GM12878 (cell line): ENCODE results near the gene DNAAF3. TPM values are rescaled to one million over a fixed set of nuclear protein-coding genes. Genes with fewer than 3 reads are reported as not detected.

Source experiments
- ATAC-seq: fragments of 200-7000 bp; cut with Tn5 transposase; 3 replicates; pipeline ENCODE4 v1.9.1; 2020; ENCODE audit warnings: mild to moderate bottlenecking, moderate library complexity
- BruUV-seq: library from RNA; stranded (reverse); fragments of 400-500 nt; replicated peaks from 2 replicates; lab custom pipeline; 2021; lab: Mats Ljungman, UMichigan
- CTCF ChIA-PET: fragments of 300-600 bp; sonication (Branson Sonifier 250); formaldehyde crosslinking; extraction: SDS; loops from one replicate; lab custom pipeline; 2021; ENCODE audit warnings: inconsistent platforms; lab: Yijun Ruan, JAX
- POLR2A ChIA-PET: fragments of 350-600 bp; formaldehyde crosslinking; extraction: SDS; loops from one replicate; lab custom pipeline; 2021; ENCODE audit warnings: inconsistent platforms; lab: Charles Lee
- RAD21 ChIA-PET: fragments of 300-600 bp; sonication (Branson Sonifier 250); formaldehyde crosslinking; loops from one replicate; lab custom pipeline; 2023; ENCODE audit warnings: antibody characterized with exemption; ENCODE audit not compliant: unreplicated experiment; lab: Charles Lee
- SMC1A ChIA-PET: fragments of 300-600 bp; sonication (Branson Sonifier 250); formaldehyde crosslinking; loops from one replicate; lab custom pipeline; 2023; ENCODE audit not compliant: unreplicated experiment, uncharacterized antibody; lab: Charles Lee
- DNase-seq: peaks from one replicate; pipeline ENCODE4 v3.0.0-alpha.2; 2011; ENCODE audit warnings: low read depth, low spot score
- FAIRE-seq: peaks from 3 replicates; lab custom pipeline; 2011; peaks lifted over from hg19 to GRCh38; lab: Jason Lieb, UNC
- H2AFZ ChIP-seq: 2 replicates; pipeline ENCODE4 v1.6.0; 2011; ENCODE audit warnings: low read depth, low read length, control low read depth; ENCODE audit not compliant: control insufficient read depth
- H3K27ac ChIP-seq: 2 replicates; pipeline ENCODE4 v1.5.1; 2011; ENCODE audit warnings: control low read depth; ENCODE audit not compliant: control insufficient read depth, insufficient read depth
- H3K27me3 ChIP-seq, 2 experiments: replicated peaks in 1 of 2; 2 replicates each; pipeline versions ENCODE4 v1.6.0 to v1.6.1; 2011; ENCODE audit warnings: low read length in 1 of 2; ENCODE audit not compliant: control insufficient read depth in 2 of 2, insufficient read depth in 2 of 2
- H3K36me3 ChIP-seq, 2 experiments: 2 replicates each; pipeline ENCODE4 v1.5.1; 2011; ENCODE audit warnings: low read length in 1 of 2; ENCODE audit not compliant: control insufficient read depth in 2 of 2, insufficient read depth in 2 of 2
- H3K4me1 ChIP-seq: 2 replicates; pipeline ENCODE4 v1.6.1; 2011; ENCODE audit warnings: mild to moderate bottlenecking, low read length, moderate library complexity, mixed read lengths; ENCODE audit not compliant: control insufficient read depth, insufficient read depth
- H3K4me2 ChIP-seq: 2 replicates; pipeline ENCODE4 v1.6.0; 2011; ENCODE audit warnings: control low read depth; ENCODE audit not compliant: control insufficient read depth, insufficient read depth
- H3K4me3 ChIP-seq: fragments of 200-600 bp; sonication (generic); 2 replicates; pipeline ENCODE4 v1.5.1; 2016
- H3K79me2 ChIP-seq: 2 replicates; pipeline ENCODE4 v1.6.0; 2011; ENCODE audit warnings: low read length; ENCODE audit not compliant: control insufficient read depth, insufficient read depth
- H3K9ac ChIP-seq: 2 replicates; pipeline ENCODE4 v1.8.0; 2011; ENCODE audit warnings: low read length, control low read depth, mixed read lengths; ENCODE audit not compliant: control insufficient read depth, insufficient read depth
- H3K9me3 ChIP-seq: replicated peaks from 3 replicates; pipeline ENCODE4 v1.5.1; 2011; ENCODE audit warnings: mild to moderate bottlenecking, low read length; ENCODE audit not compliant: control insufficient read depth, insufficient read depth
- H4K20me1 ChIP-seq: 2 replicates; pipeline ENCODE4 v1.6.0; 2011; ENCODE audit not compliant: control insufficient read depth, insufficient read depth
- BCL11A ChIP-seq: IDR thresholded peaks from 2 replicates; pipeline ENCODE4 v1.6.1; 2011; ENCODE audit warnings: low read depth, low read length
- ETV6 ChIP-seq, 2 experiments: fragments of 450-650 bp in 1 of 2; IDR thresholded peaks in 1 of 2; conservative IDR thresholded peaks in 1 of 2; 2 replicates each; pipeline ENCODE4 v1.6.1; 2014; ENCODE audit warnings: antibody characterized with exemption in 1 of 2, borderline replicate concordance in 1 of 2, low read depth in 1 of 2, mild to moderate bottlenecking in 1 of 2, moderate library complexity in 1 of 2
- IRF5 ChIP-seq: fragments of 450-650 bp; IDR thresholded peaks from 2 replicates; pipeline ENCODE4 v1.6.1; 2017; ENCODE audit warnings: borderline replicate concordance
- MYB ChIP-seq: fragments of 150-350 bp; IDR thresholded peaks from 2 replicates; pipeline ENCODE4 v1.6.1; 2014; ENCODE audit warnings: mild to moderate bottlenecking, low read depth, low read length, borderline replicate concordance
- NFYB ChIP-seq: IDR thresholded peaks from 2 replicates; pipeline ENCODE4 v1.6.1; 2011; ENCODE audit warnings: low read depth, mild to moderate bottlenecking, low read length, improper control_type of control experiment, moderate library complexity; ENCODE audit not compliant: insufficient read depth
- PAX8 ChIP-seq: fragments of 450-650 bp; IDR thresholded peaks from 2 replicates; pipeline ENCODE4 v1.6.1; 2017; ENCODE audit warnings: mild to moderate bottlenecking, moderate library complexity
- POLR2AphosphoS2 ChIP-seq: IDR thresholded peaks from 2 replicates; pipeline ENCODE4 v1.6.1; 2011; ENCODE audit warnings: low read depth, mild to moderate bottlenecking, low read length, improper control_type of control experiment, moderate library complexity
- POU2F2 ChIP-seq: IDR thresholded peaks from 3 replicates; pipeline ENCODE4 v1.6.1; 2011; ENCODE audit warnings: low read depth, mild to moderate bottlenecking, low read length, borderline replicate concordance
- RB1 ChIP-seq: fragments of 450-650 bp; formaldehyde crosslinking; IDR thresholded peaks from 2 replicates; pipeline ENCODE4 v1.6.1; 2017; ENCODE audit warnings: mild to moderate bottlenecking, borderline replicate concordance
- RFX5 ChIP-seq: IDR thresholded peaks from 2 replicates; pipeline ENCODE4 v1.6.1; 2011; ENCODE audit warnings: low read depth, low read length, improper control_type of control experiment
- SREBF2 ChIP-seq: IDR thresholded peaks from 2 replicates; pipeline ENCODE4 v1.6.1; 2012; ENCODE audit warnings: mild to moderate bottlenecking, low read length
- TCF7 ChIP-seq: IDR thresholded peaks from 2 replicates; pipeline ENCODE4 v1.6.1; 2014; ENCODE audit warnings: antibody characterized with exemption, borderline replicate concordance
- ZBTB40 ChIP-seq: fragments of 450-650 bp; IDR thresholded peaks from 2 replicates; pipeline ENCODE4 v1.6.1; 2016; ENCODE audit warnings: mild to moderate bottlenecking, moderate library complexity, borderline replicate concordance
- ZNF384 ChIP-seq: IDR thresholded peaks from 2 replicates; pipeline ENCODE4 v1.6.1; 2012; ENCODE audit warnings: low read depth, mild to moderate bottlenecking, low read length, improper control_type of control experiment, borderline replicate concordance
- WGBS: methylation state at CpG from one replicate; pipeline ENCODE4 v1.1.6; 2016; ENCODE audit warnings: low lambda C conversion rate; ENCODE audit not compliant: insufficient replicate concordance, insufficient coverage; ENCODE audit errors: missing lambda C conversion rate; 5-methylcytosine and 5-hydroxymethylcytosine counted together
- in situ Hi-C: fragments of 300-500 bp; cut with MboI; formaldehyde crosslinking; loops from 9 replicates; pipeline ENCODE4 v1.14.3; 2018; ENCODE audit warnings: mixed read lengths
- intact Hi-C: fragments of 100-400 bp; cut with micrococcal nuclease; formaldehyde crosslinking; loops from one replicate; pipeline ENCODE4 v1.14.2; 2022; ENCODE audit not compliant: unreplicated experiment
- polyA plus RNA-seq, 11 experiments: library from polyadenylated mRNA; depleted of rRNA in 4 of 11; unstranded in 6 of 11; stranded (reverse) in 5 of 11; fragments of >200 nt; fragmentation: Nextera tagmentation in 4 of 11; fragmentation: Illumina TruSeq in 1 of 11; extraction: Ambion mirVana in 4 of 11; extraction: Trizol in 1 of 11; gene quantifications; 1 replicate in 1 of 11; 2 replicates in 10 of 11; pipeline versions ENCODE4 v1.2.1 to v1.2.3, GENCODE V29; 2011 to 2016; ENCODE audit warnings: inconsistent platforms in 2 of 11, missing spikeins in 2 of 11, low read depth in 1 of 11
- total RNA-seq, 4 experiments: library from RNA; depleted of rRNA in 3 of 4; stranded (reverse); fragments of >200 nt in 3 of 4; fragmentation: Illumina TruSeq in 1 of 4; extraction: Trizol in 1 of 4; gene quantifications; 2 replicates each; pipeline versions ENCODE4 v1.2.1 to v1.2.3, GENCODE V29; 2013 to 2021

The DNAAF3 gene
- total and polyA plus RNA-seq, 10 of the 15 experiments (the other 5 are each of a cell fraction or from before 2014, with no cell fraction given): not detected

GRCh38 chr19:55111238-55111831, 55.1 kb downstream of the DNAAF3 start (continued):
- TF ChIP-seq ZBTB40: no peak
- TF ChIP-seq SREBF2: no peak
- TF ChIP-seq NFYB: no peak
- TF ChIP-seq RB1: no peak
- TF ChIP-seq ETV6 (conservative IDR thresholded peaks at IDR 0.05 in 1 of 2, IDR thresholded peaks at IDR 0.05 in 1 of 2; ENCODE audit: borderline replicate concordance in 1 of 2, low read depth in 1 of 2): no peak
- no peak for TF ChIP-seq RFX5

- peaks cover 2 to 6% of the 10 kb centered on the region in 2 experiments; a peak in 3 of 4 replicates for H3K36me3 ChIP-seq
- H2AFZ ChIP-seq: no peak overlapping the region
- no peaks in the 10 kb centered on the region for H4K20me1 ChIP-seq
- ATAC-seq (no peak), DNase-seq (no peak), FAIRE-seq (no peak)
- no peaks in the 10 kb centered on the region for H3K27me3 ChIP-seq
- intact Hi-C loops: no loop called here
- no peaks in the 10 kb centered on the region for H3K9me3 ChIP-seq
- RAD21 ChIA-PET: no interaction called here
- WGBS: 91% methylated on average over 20 of the region's 20 CpGs
- no peak overlapping the region for H3K27ac ChIP-seq
- no TSS peak for BruUV-seq
- in situ Hi-C loops: no loop called here
- H3K4me1 ChIP-seq: peaks cover 7% of the 10 kb centered on the region; the same call in 1 of the 2 replicates
- CTCF ChIA-PET: no interaction called here
- H3K4me2 ChIP-seq: no peak overlapping the region
- SMC1A ChIA-PET: no interaction called here
- no peak overlapping the region for H3K4me3 ChIP-seq
- POLR2A ChIA-PET: no interaction called here
- no peak overlapping the region for H3K9ac ChIP-seq
- H3K79me2 ChIP-seq: peaks cover 14% of the 10 kb centered on the region
- TF ChIP-seq MYB (no peak), TCF7 (no peak), IRF5 (no peak), ZNF384 (no peak), POLR2AphosphoS2 (no peak), PAX8 (no peak), BCL11A (no peak), POU2F2 (no peak)
Measured at GRCh38 chr19:55109527-55110291, 56.7 kb downstream of the DNAAF3 start.
